Measurements from ENCODE around the gene HEATR5A.

Gene HEATR5A

DNA sequence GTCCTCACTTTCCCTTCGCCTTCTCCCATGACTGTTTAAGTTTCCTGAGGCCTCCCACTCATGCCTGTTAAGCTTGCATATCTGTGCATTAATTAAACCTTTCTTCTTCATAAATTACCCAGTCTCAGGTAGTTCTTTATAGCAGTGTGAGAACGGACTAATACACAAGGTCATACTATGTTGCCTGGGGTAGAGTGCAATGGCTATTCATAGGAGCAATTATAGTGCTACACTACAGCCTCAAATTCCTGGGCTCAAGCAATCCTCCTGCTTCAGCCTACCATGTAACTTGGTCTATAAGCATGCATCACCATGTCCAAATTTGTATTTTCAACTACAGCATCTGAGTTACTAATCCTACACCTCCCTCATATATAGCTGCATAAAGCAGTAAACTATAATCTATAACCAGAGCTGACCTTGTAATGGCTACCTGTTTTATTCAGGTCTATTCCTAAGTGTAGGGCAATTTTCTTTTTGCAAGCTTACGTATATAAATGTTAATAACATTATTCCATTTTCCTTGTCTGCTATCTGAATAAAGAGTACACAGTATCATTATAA lies 18.9 kb downstream of the HEATR5A start:
- Histone ChIP-seq H3K36me3 (ENCODE audit: control insufficient read depth, insufficient read depth, low read length) (no peaks in the 10 kb centered on the region), H3K27me3 (replicated peaks; ENCODE audit: control insufficient read depth, insufficient read depth, low read length) (no peaks in the 10 kb centered on the region), H3K4me3 (replicated peaks; ENCODE audit: low read depth, low read length) (no peak overlapping the region)
- DNase-seq (ENCODE audit: extremely low read depth, insufficient read length): no peak
- TF ChIP-seq, protein P1, sequence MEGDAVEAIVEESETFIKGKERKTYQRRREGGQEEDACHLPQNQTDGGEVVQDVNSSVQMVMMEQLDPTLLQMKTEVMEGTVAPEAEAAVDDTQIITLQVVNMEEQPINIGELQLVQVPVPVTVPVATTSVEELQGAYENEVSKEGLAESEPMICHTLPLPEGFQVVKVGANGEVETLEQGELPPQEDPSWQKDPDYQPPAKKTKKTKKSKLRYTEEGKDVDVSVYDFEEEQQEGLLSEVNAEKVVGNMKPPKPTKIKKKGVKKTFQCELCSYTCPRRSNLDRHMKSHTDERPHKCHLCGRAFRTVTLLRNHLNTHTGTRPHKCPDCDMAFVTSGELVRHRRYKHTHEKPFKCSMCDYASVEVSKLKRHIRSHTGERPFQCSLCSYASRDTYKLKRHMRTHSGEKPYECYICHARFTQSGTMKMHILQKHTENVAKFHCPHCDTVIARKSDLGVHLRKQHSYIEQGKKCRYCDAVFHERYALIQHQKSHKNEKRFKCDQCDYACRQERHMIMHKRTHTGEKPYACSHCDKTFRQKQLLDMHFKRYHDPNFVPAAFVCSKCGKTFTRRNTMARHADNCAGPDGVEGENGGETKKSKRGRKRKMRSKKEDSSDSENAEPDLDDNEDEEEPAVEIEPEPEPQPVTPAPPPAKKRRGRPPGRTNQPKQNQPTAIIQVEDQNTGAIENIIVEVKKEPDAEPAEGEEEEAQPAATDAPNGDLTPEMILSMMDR (IDR thresholded peaks at IDR 0.05; ENCODE audit: insufficient read depth, low read length, poor library complexity, severe bottlenecking): no peak

DNA sequence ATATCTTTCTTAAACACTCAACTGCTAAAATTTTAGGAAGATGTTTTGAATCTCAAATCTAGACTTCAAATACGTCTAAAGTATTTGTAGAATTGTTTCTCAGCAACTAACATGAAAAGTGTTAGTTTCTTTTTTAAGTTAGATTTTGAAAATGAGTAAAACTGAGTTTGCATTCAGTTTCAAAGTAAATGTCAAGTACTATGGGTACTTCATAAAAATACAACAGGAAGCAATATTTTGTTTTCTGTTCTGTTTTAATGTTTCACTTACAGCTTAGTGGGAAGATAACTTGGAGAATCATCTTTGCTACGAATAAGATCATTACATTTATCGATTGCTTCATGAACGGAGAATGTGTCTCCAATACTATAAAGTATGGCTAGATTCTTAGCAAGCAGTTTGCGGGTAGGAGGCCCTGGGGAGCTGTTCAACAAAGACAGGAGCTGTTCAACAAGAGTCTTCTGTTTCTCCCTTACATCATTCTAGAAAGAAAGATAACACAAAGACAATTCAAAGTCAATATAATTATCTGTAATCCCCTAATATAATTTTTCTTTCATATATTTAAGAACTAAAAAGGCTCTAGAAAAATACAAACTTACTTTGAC lies 20.2 kb downstream of the HEATR5A start:
- Histone ChIP-seq H3K36me3 (ENCODE audit: control insufficient read depth, insufficient read depth, low read length) (no peaks in the 10 kb centered on the region), H3K27me3 (replicated peaks; ENCODE audit: control insufficient read depth, insufficient read depth, low read length) (no peaks in the 10 kb centered on the region), H3K4me3 (replicated peaks; ENCODE audit: low read depth, low read length) (no peak overlapping the region)
- DNase-seq (ENCODE audit: extremely low read depth, insufficient read length): no peak
- TF ChIP-seq, protein P1 (IDR thresholded peaks at IDR 0.05; ENCODE audit: insufficient read depth, low read length, poor library complexity, severe bottlenecking): no peak

DNA sequence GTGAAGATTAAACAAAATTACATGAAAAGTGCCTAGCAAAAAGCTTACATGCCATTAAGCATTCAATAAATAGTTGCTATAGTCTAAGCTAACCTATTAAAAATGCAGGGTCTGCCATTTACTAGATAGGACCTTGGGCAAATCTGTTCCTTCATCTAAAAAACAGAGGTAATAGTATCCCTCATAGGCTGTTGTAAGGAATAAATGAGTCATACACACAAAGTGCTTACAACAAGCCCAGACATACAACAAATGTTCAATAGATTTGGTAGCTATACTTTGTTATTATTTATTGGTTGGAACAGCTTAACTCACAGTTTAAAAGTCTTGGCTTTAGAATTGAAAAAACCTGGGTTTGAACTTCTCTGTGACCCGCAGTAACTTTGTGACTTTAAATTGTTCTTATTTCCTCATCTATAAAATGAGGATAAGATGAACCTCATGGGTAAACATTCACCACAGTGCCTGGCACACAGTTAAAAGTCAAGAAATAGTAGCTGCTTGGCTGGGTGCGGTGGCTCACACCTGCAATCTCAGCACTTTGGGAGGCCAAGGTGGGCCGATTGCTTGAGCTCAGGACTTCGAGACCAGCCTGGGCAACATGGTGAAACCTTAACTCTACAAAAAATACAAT lies 24.7 kb downstream of the HEATR5A start:
- Histone ChIP-seq H3K36me3 (ENCODE audit: control insufficient read depth, insufficient read depth, low read length) (no peaks in the 10 kb centered on the region), H3K4me3 (replicated peaks; ENCODE audit: low read depth, low read length) (no peak overlapping the region), H3K27me3 (replicated peaks; ENCODE audit: control insufficient read depth, insufficient read depth, low read length) (no peaks in the 10 kb centered on the region)
- DNase-seq (ENCODE audit: extremely low read depth, insufficient read length): no peak
- TF ChIP-seq, protein P1 (IDR thresholded peaks at IDR 0.05; ENCODE audit: insufficient read depth, low read length, poor library complexity, severe bottlenecking): no peak

DNA sequence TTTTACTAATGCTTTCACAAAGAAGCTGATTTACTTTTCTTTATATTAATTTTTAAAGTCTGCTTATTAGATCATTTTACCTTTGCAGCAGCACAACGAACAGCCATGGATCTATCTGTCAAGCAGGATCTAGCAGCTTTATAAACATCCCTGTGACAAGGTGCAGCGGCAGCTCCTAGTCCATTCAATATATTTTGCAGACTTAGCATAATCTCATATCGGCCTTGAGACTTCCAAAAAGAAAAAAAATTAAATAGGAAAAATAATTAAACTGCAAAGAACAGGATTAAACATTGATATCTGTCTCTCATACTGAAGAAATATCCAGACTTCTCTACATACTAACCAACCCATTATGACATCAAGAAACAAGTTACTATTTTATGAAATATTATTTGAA lies 25.2 kb downstream of the HEATR5A start:
- TF ChIP-seq, protein P1 (IDR thresholded peaks at IDR 0.05; ENCODE audit: insufficient read depth, low read length, poor library complexity, severe bottlenecking): no peak
- Histone ChIP-seq H3K36me3 (ENCODE audit: control insufficient read depth, insufficient read depth, low read length) (no peaks in the 10 kb centered on the region), H3K4me3 (replicated peaks; ENCODE audit: low read depth, low read length) (no peak overlapping the region), H3K27me3 (replicated peaks; ENCODE audit: control insufficient read depth, insufficient read depth, low read length) (no peaks in the 10 kb centered on the region)
- no peak for DNase-seq (ENCODE audit: extremely low read depth, insufficient read length)

DNA sequence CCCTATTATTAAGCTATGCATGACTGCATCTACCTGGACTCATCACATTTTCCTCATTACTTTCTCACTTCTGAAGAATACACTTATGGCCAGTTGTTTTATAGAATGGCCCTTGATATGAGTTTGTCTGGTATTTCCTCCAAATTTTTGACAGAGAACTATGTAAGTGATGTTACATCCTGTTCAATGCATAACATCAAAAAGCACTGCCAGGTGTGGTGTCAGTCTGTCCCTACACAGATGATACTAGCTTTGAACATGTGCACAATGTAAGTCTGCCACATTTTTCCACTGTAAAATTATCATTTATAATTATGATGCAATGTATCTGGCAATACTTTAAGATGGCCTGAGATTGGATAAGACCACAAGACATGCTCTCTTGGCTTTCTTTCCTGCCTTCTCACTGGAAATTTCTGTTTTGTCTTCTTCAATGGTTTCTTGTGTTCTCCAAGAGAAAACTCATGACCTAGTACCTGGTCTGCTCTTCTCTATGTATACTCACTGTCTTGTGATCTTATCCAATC lies 28.3 kb downstream of the HEATR5A start:
- no peaks in the 10 kb centered on the region for H3K36me3 ChIP-seq (ENCODE audit: control insufficient read depth, insufficient read depth, low read length)
- H3K27me3 ChIP-seq (replicated peaks; ENCODE audit: control insufficient read depth, insufficient read depth, low read length): no peaks in the 10 kb centered on the region
- no peak for DNase-seq (ENCODE audit: extremely low read depth, insufficient read length)
- TF ChIP-seq, protein P1 (IDR thresholded peaks at IDR 0.05; ENCODE audit: insufficient read depth, low read length, poor library complexity, severe bottlenecking): no peak
- no peak overlapping the region for H3K4me3 ChIP-seq (replicated peaks; ENCODE audit: low read depth, low read length)
